Suppressor macrophage treated with lipopolysaccharide for 4 hours (primary cell): Measurements from ENCODE around the gene ERVH48-1.
"Not testable (repeated sequence)": the region's sequence is repeated elsewhere in the genome, so short reads cannot be mapped to it uniquely, and the experiment has no call there.

Source experiments
- DNase-seq: peaks from one replicate; pipeline ENCODE4 v3.0.0-alpha.2; 2020

ERVH48-1 gene

DNA sequence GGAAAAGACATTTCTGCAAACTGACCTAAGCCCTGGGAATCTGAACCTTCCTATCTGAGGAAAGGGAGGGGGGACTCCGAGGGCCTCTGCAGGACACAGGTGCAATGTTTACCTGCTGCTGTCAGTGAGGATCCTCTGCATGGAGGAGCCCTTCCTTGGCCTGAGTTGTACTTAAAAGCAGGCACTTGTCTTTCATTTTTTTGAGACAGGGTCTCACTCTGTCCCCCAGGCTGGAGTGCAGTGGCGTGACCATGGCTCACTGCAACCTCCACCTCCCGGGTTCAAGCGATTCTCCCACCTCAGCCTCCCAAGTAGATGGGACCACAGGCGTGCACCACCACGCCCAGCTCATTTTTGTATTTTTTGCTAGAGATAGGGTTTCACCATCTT, 13.2 kb upstream of the ERVH48-1 start:
- DNase-seq: not testable (repeated sequence)

DNA sequence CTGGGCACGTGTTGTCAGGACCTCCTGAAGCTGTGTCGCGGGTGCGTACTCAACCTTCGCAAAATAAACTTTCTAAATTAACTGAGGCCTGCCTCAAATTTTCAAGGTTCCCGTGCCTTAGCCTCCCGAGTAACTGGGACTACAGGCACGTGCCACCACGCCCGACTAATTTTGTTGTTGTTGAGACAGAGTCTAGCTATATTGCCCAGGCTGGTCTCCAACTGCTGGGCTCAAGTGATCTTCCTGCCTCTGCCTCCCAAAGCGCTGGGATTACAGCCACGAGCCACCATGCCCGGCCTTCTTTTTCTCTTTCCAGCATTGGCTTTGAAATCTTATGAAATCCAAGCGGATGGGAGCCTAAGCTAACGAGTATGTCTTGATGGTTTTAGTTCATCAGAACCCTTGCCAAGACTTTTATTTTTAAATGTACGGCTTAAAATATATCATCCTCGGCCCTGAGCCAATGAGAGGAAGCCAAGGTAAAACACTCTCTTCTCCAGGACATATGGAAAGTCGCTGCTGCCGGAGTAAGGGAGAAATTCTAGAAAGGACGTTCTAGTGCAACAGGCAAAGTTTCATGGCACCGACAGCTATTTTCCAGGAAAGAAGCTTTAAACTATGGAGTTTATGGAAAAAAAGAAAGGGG, 12.7 kb upstream of the ERVH48-1 start:
- no peak for DNase-seq

DNA sequence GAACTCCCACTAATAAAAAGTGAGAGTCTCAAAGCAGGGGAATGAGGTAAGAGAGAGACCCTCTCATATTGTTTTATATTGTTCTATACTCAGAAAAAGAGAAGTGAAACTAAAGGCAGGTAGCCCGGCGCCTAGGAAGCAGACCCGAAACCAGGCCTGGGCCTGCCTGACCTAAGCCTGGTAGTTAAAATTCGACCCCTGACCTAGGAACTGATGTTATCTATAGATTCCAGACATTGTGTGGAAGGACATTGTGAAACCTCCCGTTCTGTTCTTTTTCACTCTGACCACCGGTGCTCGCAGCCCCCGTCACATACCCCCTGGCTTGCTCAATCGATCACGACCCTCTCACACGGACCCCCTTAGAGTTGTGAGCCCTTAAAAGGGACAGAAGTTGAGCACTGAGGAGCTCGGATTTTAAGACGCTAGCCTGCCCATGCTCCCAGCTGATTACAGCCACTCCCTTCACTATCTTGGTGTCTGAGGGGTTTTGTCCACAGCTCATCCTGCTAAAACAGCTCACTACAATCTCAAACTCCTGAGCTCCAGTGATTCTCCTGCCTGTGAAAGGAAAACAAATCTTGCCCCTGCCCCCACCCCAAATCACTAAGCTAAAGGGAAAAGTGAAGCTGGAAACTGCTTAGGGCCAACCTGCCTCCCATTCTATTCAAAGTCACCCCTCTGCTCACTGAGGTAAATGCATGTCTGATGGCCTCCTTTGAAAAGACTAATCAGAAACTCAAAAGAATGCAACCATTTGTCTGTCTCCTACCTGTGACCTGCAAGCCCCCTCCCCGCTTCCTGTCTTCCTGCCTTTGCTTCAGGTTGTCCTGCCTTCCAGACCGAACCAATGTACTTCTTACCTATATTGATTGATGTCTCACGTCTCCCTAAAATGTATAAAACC, 11.9 kb upstream of the ERVH48-1 start:
- not testable (repeated sequence) for DNase-seq

DNA sequence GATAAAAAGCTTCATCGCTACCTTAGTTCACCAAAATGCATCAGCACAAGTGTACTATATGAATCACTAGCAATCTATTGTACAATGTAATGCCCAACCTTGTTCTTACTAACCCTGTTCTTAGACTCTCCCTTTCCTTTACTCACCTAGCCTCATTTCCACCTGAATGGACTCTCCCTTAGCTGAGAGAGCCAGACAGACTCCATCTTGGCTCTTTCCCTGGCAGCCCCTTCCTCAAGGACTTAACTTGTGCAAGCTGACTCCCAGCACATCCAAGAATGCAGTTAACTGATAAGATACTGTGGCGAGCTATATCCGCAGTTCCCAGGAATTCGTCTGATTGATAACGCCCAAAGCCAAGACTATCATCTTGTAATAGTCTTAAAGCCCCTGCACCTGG, 10.9 kb upstream of the ERVH48-1 start:
- not testable (repeated sequence) for DNase-seq

DNA sequence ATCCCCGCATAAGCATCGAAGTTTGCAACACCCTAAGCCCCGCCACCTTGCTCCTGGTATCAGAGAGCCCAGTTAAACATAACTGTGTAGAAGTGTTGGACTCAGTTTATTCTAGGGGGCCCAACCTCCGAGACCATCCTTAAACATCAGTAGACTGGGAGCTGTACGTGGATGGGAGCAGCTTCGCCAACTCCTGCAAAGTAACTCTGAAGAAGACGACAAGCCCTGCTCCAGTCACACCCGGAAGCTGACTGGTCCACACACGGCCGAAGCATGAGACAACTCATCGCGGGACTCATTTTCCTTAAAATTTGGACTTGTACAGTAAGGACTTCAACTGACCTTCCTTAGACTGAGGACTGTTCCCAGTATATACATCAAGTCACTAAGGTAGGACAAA, 8.5 kb upstream of the ERVH48-1 start:
- DNase-seq: not testable (repeated sequence)

DNA sequence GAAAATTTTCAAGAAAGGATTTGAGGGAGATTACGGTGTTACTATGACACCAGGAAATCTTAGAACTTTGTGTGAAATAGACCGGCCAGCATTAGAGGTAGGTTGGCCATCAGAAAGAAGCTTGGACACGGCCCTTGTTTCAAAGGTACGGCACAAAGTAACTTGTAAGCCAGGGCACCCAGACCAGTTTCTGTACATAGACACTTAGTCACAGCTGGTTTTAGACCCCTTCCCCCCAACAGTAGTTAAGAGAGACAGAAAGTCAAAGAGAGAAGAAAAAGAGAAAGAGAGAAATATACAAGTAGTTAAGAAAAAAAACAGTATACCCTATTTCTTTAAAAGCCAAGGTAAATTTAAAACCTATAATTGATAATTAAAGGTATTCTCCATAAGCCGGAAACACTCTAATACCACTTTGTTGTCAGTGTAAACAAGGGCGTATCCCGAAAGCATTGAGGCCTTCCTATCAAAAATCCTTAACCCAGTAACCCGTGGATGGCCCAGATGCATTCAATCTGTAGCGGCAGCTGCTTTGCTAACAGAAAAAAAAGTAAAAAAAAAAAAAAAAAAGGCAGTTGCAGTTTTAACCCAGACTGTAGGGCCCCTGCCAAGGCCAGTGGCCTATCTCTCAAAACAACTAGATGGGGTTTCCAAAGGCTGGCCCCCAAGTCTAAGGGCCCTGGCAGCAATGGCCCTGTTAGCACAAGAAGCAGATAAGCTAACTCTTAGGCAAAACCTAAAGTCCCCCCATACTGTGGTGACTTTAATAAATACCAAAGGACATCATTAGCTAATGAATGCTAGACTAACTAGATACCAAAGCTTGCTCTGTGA, 7.9 kb upstream of the ERVH48-1 start:
- DNase-seq: not testable (repeated sequence)

DNA sequence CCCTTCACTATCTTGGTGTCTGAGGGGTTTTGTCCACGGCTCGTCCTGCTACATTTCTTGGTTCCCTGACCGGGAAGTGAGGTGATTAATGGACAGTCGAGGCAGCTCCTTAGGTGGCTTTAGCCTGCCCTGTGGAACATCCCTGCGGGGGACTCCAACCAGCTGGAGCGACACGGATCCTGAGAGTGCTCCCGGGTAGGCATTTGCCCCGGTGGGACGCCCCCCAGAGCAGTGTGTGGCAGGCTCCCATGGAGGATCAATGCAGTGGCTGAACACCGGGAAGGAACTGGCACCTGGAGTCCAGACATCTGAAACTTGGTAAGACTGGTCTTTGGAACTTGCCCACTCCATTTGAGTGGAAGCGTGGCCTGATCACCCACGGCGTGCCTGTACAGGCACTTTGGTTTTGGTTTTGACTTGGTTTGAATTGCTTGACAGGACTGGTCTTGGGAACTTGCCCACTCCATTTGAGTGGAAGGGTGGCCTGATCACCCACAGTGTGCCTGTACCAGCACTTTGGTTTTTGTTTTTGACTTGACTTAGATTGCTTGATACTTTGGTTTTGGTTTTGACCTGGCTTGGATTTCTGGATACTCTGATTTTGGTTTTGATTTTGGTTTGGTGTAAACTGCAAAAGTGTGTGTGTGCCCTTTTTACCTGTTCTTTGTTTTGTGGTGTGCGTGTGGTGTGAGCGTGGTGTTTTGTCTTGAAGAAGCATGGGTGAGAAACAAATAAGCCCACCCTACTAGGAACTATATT, 7.1 kb upstream of the ERVH48-1 start:
- DNase-seq: not testable (repeated sequence)

DNA sequence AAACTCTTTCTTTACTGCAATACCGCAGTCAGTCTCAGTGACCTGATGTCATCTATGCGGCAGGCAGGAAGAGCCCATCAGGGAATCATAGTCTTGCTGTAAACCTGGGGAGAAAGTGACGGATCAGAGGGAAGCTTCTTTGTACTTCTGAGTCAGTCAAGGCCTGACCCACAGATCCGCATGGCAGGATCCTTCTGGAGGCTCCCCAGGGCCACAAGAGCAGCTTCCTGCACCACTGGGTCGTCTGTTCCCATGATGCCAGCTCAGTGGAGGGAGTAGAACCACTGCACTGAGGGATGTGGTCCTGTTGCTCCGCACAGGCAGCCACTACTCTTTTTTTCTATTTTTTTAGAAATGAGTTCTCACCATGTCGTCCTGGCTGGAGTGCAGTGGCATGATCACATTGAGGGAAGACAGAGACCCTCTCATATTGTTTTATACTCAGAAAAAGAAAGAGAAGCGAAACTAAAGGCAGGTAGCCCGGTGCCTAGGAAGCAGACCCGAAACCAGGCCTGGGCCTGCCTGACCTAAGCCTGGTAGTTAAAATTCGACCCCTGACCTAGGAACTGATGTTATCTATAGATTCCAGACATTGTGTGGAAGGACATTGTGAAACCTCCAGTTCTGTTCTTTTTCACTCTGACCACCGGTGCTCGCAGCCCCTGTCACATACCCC, 6.3 kb upstream of the ERVH48-1 start:
- no peak for DNase-seq

DNA sequence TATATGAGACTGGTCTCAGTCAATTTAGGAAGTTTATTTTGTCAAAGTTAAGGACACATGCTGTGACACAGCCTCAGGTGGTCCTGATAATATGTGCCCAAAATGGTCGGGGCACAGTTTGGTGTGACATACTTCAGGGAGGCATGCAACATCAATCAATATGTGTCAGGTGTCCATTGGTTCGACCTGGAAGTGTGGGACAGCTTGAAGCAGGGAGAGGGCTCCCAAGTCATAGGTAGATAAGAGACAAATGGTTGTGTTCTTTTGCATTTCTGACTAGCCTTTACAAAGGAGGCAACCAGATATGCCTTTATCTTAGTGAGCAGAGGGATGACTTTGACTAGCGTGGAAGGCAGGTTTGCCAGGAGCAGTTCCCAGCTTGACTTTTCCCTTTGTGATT, 4.5 kb upstream of the ERVH48-1 start:
- DNase-seq: no peak

DNA sequence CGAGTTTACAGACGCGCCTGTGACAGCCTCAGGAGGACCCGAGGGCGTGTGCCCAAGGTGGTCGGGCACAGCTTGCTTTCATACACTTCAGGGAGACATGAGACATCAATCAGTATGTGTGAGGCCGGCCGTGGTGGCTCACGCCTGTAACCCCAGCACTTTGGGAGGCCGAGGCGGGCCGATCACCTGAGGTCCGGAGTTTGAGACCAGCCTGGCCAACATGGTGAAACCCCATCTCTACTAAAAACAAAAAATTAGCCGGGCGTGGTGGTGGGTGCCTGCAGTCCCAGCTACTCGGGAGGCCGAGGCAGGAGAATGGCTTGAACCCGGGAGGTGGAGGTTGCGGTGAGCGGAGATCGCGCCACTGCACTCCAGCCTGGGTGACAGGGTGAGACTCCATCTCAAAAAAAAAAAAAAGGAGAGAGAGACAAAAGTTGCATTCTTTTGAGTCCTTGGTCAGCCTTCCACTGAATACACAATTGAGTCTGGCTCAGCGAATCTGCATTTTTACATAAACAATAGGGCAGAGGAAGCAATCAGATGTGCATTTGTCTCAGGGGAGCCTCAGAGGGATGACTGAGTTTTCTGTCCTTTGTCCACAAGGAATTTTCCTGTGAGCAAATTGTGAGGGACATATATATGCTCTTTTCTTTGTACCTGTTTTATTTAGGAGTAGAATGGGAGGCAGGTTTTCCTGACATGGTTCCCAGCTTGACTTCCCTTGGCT, 2.2 kb upstream of the ERVH48-1 start:
- DNase-seq: not testable (repeated sequence)

DNA sequence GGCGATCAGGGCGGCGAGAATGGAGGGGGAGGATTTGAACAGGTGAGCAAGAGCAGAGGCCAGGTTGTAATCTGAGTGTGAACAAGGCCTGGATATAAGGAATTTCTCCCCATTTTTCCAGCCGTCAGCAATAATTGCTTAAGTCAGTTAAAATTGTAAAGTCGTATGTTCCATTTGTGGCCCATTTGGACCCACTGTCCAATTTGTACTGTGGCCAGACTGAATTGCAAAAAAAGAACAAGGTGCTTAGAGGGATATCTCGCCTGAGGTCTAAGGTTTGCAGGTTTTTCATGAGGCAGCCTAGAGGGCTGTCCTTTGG, 1.0 kb downstream of the ERVH48-1 start:
- DNase-seq: no peak

DNA sequence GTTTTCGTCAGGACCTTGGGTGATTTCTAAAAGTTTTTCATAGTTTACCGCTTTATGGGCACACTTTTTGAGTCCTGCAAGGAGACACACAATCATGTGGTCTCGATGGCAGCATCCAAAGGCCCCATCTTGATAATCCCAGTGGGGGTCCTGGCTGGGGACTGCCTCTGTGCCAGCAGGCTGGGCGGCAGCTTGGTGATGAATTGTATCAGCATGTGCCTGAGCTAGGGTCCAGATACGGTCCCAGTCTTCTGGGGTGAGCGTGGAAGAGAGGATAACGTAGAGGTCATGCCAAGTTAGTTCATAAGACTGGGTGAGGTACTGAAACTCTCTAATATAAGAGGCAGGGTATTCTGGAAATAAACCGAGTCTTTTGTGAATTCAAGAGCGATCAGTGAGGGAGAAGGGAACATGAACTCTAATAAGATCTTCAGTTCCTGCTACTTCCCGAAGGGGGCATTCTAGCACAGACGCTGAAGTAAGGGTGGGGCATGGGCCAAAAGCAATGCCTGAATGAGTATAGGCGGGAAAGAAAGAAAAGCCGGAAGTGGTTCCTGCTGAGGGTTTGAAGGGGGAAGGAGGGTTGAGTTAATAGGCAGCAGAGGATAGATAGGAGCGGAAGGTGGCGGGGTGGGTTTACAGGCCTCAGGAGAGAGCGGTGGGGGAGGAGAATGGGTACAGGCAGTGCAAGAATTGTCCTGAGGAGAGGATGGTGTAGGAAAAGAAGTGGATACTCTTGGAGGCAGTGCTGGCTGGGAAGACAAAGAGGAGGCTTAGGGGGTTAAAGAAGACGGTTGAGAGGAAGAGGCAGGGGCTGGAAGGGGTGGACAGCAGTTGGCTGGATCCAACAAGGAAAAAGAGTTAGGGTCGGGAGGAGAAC, 1.6 kb downstream of the ERVH48-1 start:
- DNase-seq: peak; percentile 90

DNA sequence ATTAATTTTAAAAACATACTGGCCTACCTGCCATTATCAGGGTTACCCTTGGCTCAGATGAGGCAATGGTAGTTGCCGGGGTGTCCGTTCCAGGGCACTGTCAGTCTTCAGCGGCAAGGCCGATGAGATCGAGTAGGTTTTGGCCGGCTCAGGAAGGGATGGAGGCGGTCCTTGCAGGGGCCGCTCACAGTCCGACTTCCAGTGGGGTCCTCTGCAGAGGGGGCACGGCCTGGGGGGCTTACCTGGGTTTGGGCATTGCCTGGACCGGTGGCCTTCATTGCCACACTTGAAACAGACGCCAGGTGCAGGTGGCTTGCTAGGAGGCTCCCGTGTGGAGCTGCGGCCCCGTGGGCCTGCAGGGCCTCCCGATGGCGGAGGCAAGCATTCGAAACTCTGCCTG, 2.5 kb downstream of the ERVH48-1 start:
- DNase-seq: no peak

DNA sequence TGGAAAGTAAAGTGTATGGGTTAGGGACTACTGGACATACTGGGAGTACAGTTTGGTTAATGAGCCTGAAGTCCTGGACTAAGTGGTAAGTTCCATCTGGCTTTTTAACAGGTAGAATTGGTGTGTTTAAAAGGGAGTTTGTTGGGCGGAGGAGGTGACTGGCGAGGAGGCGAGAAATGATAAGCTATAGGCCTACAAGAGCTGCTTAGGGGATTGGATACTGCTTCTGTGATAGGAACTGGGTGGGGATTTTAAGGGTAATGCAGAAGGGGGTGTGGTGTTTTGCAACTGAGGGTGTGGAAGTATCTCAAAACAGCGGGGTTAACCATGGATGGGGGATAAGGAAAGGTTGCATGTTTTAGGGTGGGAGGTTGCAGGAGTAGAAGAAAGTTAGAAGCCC, 3.5 kb downstream of the ERVH48-1 start:
- no peak for DNase-seq

DNA sequence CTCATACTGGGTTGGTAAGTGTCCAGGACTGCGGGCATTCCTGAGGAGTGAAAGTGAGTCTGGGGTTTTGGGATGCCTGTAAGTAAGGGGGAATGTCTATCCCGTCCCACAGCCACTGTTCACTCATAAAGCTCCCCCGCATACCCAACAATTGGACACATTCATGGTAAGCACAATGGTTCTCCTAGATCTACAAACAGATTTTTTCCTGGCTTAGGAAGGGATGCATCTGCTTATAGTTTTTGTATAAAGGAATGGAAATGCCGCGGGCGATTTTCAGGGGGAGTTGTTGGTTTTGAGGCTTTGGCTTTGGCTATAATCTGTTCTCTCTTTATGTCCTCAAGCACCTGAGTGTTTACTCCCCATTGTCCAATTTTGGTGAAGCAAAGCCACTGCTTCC, 7.1 kb downstream of the ERVH48-1 start:
- no peak for DNase-seq

DNA sequence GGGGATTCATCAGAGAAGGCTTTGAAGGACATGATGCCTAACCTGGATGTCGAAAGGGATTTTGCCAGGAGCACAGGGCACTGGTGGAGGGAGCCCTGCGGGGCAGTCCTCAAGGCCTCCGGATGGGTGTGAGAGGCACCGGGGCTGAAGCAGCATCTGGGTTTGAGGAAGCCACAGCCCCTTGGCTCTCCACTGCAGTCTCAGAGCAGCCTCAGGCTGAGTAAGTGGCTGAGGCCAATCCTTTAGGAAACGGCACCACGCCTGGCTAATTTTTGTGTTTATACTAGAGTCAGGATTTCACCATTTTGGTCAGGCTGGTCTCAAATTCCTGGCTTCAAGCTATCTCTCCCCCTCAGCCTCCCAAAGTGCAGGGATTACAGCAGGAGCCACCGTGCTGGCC, 12.0 kb downstream of the ERVH48-1 start:
- DNase-seq: no peak

DNA sequence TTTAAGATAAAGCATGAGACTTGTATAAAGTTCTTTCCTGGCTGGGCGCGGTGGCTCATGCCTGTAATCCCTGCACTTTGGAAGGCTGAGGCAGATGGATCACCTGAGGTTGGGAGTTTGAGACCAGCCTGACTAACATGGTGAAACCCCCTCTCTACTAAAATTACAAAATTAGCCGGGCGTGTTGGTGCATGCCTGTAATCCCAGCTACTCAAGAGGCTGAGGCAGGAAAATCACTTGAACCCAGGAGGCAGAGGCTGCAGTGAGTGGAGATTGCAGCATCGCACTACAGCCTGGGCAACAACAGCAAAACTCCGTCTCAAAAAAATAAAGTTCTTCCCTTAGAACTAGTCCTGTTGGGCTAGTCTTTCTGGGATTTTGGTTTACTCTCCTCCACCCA, 13.5 kb downstream of the ERVH48-1 start:
- not testable (repeated sequence) for DNase-seq

DNA sequence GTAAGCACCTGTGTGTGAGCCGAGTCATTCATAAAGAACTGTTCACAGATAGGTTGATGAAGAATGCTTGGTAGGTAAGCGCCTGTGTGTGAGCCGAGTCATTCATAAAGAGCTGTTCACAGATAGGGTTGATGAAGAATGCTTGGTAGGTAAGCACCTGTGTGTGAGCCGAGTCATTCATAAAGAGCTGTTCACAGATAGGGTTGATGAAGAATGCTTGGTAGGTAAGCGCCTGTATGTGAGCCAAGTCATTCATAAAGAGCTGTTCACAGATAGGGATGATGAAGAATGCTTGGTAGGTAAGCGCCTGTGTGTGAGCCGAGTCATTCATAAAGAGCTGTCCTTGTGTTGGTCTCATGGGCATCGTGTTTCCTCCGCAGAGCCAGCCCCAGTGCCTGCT, 16.9 kb downstream of the ERVH48-1 start:
- DNase-seq: not testable (repeated sequence)

DNA sequence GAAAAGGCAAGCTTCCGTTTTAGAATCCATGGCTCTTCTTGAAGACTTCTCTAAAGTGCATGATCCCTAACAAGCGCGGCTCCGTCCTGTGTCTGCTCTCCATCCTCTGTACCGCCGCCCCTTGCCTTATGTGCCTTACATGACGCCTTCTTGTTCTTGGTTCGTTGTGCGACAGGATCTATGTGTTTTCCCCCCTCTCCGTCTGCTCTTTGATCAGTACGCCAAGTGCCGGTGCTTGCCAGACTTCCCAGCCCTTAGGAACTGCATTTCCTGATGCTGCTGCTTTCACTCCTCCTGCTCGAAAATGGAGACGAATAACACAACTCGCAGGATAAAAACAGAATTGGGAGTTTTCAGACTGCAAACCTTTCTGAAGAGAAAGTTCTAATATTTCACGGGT, 19.2 kb downstream of the ERVH48-1 start:
- DNase-seq: no peak

DNA sequence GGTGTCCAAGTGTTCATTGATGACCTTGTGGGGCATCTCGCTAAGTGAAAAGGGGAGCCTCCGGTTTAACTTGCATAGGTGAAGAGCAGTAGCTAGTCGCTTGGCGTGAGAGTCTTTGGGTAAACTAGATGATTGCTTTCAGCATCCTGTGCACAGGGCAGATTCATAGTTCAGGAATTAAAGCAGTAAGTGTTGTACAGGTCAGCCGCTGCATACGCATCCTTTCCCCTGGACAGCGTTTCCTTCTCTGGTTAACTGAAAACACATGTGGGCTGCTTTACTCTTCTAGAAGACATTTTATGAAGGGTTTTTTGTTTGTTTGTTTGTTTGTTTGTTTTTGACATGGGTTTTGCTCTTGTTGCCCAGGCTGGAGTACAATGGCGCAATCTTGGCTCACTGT, 20.2 kb downstream of the ERVH48-1 start:
- DNase-seq: no peak

DNA sequence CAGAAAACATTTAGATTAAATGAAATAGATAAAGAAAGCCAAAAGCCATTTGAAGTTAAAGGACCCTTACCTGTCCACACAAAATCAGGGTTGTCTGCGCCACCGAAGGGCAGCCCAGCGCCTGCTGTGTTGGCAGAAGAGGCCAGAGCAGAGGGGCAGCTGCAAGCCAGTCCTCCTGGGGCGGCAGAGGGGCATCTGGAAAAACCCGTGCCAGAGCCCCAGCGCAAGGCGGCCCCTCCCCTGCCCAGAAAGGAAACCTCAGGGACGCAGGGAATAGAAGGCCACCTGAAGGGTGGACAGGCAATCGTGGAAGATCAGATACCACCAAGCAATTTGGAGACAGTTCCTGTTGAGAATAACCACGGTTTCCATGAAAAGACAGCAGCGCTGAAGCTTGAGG, 21.6 kb downstream of the ERVH48-1 start:
- DNase-seq: no peak
